Measurements from ENCODE around the gene TMEM185A. TPM values are rescaled to one million over a fixed set of nuclear protein-coding genes. Genes with fewer than 3 reads are reported as not detected.

TMEM185A gene
- total and polyA plus RNA-seq, 2 of the 4 experiments (the other 2 are of a cell fraction), result 9.7 to 12.2 TPM

DNA sequence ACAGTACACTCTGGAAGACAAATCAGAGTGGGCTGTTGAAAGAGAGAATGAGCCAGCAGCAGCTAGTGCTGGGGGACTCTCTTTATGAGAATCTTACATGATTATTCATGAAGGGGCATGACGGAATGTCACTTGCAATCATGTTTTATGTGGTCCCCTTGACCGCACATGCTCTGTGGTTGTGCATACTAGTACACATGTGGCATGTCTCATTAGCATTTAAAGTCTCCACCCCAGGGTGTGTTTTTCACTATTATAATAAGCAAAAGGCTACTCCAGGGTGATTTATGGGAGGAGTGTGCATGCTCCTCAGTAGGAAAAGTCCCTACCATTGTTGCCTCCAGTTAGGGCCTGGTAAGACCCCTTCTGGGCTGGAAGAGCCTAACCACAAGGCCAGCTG, 49.6 kb upstream of the TMEM185A start:
- CTCF ChIA-PET, result no interaction called here
- no peak overlapping the region for H3K14ac ChIP-seq (replicated peaks; ENCODE audit: low read depth, low read length)
- no CpG with 5 or more reads among the region's 2 CpGs for WGBS, 2 experiments (ENCODE audit: extremely low coverage in 2 of 2, insufficient read length in 1 of 2)
- H3K9me3 ChIP-seq (ENCODE audit: control insufficient read depth, insufficient read depth, low read length), result no peaks in the 10 kb centered on the region
- H2AFZ ChIP-seq (replicated peaks; ENCODE audit: low read length, poor library complexity), result no peak overlapping the region
- no peaks in the 10 kb centered on the region; the same call in 1 of the 2 replicates for H3K27me3 ChIP-seq (ENCODE audit: control insufficient read depth, insufficient read depth, low read length)
- H3K18ac ChIP-seq (ENCODE audit: low read depth, low read length), result no peak overlapping the region
- POLR2A ChIA-PET (ENCODE audit: unreplicated experiment), result no interaction called here
- no peak overlapping the region for H3K4ac ChIP-seq (ENCODE audit: low read depth, low read length)
- no peak overlapping the region for H2AK9ac ChIP-seq (replicated peaks; ENCODE audit: low read depth, low read length, poor library complexity)
- no peak for DNase-seq
- H2BK5ac ChIP-seq (ENCODE audit: low read depth, low read length, poor library complexity, severe bottlenecking), result no peak overlapping the region
- H2AK5ac ChIP-seq (ENCODE audit: low read depth, low read length), result no peak overlapping the region
- ATAC-seq (ENCODE audit: low read depth), result no peak
- no peak overlapping the region for H4K91ac ChIP-seq (ENCODE audit: insufficient read depth, low read depth, low read length)
- no peak overlapping the region for H3K23ac ChIP-seq (ENCODE audit: low read depth, low read length)
- no peak overlapping the region for H2BK20ac ChIP-seq (ENCODE audit: low read depth, low read length)
- no peaks in the 10 kb centered on the region for H3K79me1 ChIP-seq (ENCODE audit: low read depth in 1 of 2, low read length in 2 of 2)
- H3K9me1 ChIP-seq (ENCODE audit: insufficient read depth, low read length), result no peaks in the 10 kb centered on the region
- no peak overlapping the region for H3K27ac ChIP-seq (ENCODE audit: insufficient read depth, low read length)
- dilution Hi-C loops (cut with HindIII; ENCODE audit: low sequenced_read_pairs, unreplicated experiment) (no loop called here), intact Hi-C loops (cut with micrococcal nuclease) (no loop called here), in situ Hi-C loops (cut with MboI; ENCODE audit: low sequenced_read_pairs) (no loop called here)
- no peak overlapping the region for H3K9ac ChIP-seq (ENCODE audit: low read depth, low read length)
- H3K56ac ChIP-seq (ENCODE audit: extremely low read depth, insufficient read depth, low read length), result no peak overlapping the region
- no TSS peak for BruUV-seq (replicated peaks)
- no peak overlapping the region for H3K4me3 ChIP-seq (ENCODE audit: insufficient read depth, low read depth, low read length)
- H3K4me2 ChIP-seq (ENCODE audit: low read depth, low read length), result no peak overlapping the region
- H4K20me1 ChIP-seq (ENCODE audit: insufficient read depth, low read length), result no peaks in the 10 kb centered on the region
- no peak overlapping the region for H4K5ac ChIP-seq (ENCODE audit: low read depth, low read length)
- no peak overlapping the region for H4K8ac ChIP-seq (ENCODE audit: low read depth in 2 of 2, low read length in 2 of 2)
- no peak overlapping the region for H2BK120ac ChIP-seq (ENCODE audit: low read depth, low read length)
- no peak overlapping the region for H2BK15ac ChIP-seq (ENCODE audit: low read depth, low read length)
- H3K4me1 ChIP-seq (ENCODE audit: control insufficient read depth, insufficient read depth, low read length), result no peaks in the 10 kb centered on the region
- no peaks in the 10 kb centered on the region for H3K36me3 ChIP-seq (ENCODE audit: control insufficient read depth, insufficient read depth, low read length)
- TF ChIP-seq, protein P1, sequence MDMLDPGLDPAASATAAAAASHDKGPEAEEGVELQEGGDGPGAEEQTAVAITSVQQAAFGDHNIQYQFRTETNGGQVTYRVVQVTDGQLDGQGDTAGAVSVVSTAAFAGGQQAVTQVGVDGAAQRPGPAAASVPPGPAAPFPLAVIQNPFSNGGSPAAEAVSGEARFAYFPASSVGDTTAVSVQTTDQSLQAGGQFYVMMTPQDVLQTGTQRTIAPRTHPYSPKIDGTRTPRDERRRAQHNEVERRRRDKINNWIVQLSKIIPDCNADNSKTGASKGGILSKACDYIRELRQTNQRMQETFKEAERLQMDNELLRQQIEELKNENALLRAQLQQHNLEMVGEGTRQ (IDR thresholded peaks at IDR 0.05; ENCODE audit: low read depth, low read length), result no peak
- TF ChIP-seq, protein P2, sequence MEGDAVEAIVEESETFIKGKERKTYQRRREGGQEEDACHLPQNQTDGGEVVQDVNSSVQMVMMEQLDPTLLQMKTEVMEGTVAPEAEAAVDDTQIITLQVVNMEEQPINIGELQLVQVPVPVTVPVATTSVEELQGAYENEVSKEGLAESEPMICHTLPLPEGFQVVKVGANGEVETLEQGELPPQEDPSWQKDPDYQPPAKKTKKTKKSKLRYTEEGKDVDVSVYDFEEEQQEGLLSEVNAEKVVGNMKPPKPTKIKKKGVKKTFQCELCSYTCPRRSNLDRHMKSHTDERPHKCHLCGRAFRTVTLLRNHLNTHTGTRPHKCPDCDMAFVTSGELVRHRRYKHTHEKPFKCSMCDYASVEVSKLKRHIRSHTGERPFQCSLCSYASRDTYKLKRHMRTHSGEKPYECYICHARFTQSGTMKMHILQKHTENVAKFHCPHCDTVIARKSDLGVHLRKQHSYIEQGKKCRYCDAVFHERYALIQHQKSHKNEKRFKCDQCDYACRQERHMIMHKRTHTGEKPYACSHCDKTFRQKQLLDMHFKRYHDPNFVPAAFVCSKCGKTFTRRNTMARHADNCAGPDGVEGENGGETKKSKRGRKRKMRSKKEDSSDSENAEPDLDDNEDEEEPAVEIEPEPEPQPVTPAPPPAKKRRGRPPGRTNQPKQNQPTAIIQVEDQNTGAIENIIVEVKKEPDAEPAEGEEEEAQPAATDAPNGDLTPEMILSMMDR (conservative IDR thresholded peaks at IDR 0.05; ENCODE audit: low read depth, low read length), result no peak
- TF ChIP-seq RCOR1 (IDR thresholded peaks at IDR 0.05; ENCODE audit: insufficient replicate concordance, low read length), result no peak
- no peak for TF ChIP-seq BHLHE40 (IDR thresholded peaks at IDR 0.05; ENCODE audit: low read depth, low read length)
- no peak for TF ChIP-seq CHD1 (IDR thresholded peaks at IDR 0.05; ENCODE audit: low read depth, low read length)
- TF ChIP-seq NFE2L2 (IDR thresholded peaks at IDR 0.05; ENCODE audit: low read depth, low read length), result no peak
- TF ChIP-seq RAD21 (IDR thresholded peaks at IDR 0.05; ENCODE audit: low read length), result no peak
- no peak for TF ChIP-seq MAZ (IDR thresholded peaks at IDR 0.05; ENCODE audit: borderline replicate concordance, low read depth, low read length)
- no peak for TF ChIP-seq MAFK (IDR thresholded peaks at IDR 0.05; ENCODE audit: low read depth, low read length)
- no peak for TF ChIP-seq RFX5 (IDR thresholded peaks at IDR 0.05; ENCODE audit: low read depth, low read length)

Measured in IMR-90 (cell line).